HG03159 (cell line): ENCODE results near the gene CCDC127.
"Not testable (repeated sequence)": the region's sequence is repeated elsewhere in the genome, so short reads cannot be mapped to it uniquely, and the experiment has no call there.

Experiments
- ATAC-seq: cut with Tn5 transposase; IDR thresholded peaks from one replicate; pipeline ENCODE4 v1.9.1; 2021; ENCODE audit warnings: mild to moderate bottlenecking, moderate library complexity; ENCODE audit not compliant: unreplicated experiment

Gene CCDC127

GRCh38 chr5:217494-218456 is at the start of gene CCDC127, which contains the start of gene SDHA:
TSS of gene CCDC127 (minus strand) at chr5:218153. CDS start at chr5:216849, 1,304 bp downstream.
TSS of gene SDHA (plus strand) at chr5:218320. CDS start at chr5:218356, 36 bp downstream.
- peak; percentile 70 for ATAC-seq

GRCh38 chr5:267716-268115 is 49.8 kb upstream of the CCDC127 start:
- ATAC-seq = no peak

DNA sequence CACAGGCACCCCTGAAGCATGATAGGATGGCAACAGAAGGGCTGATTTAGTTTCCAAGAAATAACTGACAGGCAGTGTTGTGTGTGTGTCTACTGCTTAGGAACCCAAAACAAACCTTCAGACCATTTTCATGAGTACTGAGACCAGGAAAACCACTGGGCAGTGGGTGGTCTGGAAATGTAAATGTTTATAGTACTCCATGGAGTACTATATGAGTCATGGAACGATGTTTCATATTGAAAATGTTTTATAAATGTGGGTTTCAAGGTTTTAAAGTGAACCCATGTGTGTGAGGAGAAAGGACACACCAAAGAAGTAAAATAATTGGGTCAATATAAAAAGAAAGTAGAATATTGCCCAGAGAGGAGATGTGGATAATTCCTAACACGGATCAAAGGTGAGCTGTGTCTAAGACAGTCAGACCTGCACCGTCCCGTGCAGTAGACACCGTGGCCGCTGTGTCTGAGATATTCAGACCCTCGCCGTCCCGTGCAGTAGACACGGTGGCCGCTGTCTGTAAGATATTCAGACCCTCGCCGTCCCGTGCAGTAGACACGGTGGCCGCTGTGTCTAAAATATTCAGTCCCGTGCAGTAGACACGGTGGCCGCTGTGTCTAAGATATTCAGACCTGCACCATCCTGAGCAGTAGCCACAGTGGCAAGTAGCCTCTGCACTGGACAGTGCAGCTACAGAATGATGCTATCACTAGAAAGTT is 48.5 kb upstream of the CCDC127 start:
- not testable (repeated sequence) for ATAC-seq

DNA sequence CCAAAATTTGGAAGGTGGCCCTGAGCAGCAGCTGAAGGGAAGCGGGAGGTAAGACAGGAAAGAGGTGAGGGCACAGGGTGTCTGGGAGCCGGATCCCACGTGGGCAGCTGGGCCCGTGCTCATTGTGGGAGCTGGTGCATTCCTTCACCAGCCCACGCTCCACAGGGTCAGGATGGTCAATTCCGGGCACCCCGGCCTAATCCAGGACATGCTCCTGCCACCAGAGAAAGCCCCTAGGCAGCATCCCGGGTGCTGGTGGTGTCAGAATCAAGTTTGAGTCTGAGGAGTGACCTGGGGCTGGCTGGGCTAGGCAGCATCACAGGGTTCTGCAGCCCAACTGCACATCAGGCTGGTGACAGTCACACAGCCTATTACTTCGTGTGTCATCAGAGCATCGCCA is 46.4 kb upstream of the CCDC127 start:
- ATAC-seq = no peak

DNA sequence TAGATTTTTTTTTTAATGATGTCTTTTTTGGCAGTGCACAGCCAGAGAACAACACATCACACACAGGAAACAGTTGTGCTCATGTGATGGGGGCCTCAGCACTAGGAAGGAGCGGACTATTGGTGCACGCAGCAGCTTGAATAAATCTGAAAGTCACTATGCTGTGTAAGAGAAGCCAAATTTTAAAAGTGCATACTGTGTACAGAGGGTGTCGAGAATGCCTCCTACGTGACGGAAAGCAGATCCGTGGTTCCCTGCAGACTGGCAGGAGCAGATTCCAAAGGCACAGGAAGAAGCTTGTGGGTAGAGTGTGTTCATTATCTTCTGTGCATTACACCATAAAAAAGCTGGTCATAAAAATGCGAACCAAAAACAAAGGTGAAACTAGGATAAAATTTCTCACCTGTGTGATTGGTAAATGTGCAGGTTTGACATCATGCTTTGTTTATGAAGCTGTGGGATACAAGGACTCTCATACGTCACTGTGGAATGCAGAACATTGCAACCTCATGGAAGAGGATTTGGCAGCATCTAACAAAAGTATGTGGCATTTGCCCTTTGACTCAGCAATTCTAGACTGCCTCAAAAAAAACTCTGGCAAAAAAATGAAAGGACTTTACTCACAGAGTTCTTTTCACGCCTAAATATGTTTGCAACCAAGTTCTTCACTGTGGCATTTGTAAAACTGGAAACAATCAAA is 45.5 kb upstream of the CCDC127 start:
- not testable (repeated sequence) for ATAC-seq

DNA sequence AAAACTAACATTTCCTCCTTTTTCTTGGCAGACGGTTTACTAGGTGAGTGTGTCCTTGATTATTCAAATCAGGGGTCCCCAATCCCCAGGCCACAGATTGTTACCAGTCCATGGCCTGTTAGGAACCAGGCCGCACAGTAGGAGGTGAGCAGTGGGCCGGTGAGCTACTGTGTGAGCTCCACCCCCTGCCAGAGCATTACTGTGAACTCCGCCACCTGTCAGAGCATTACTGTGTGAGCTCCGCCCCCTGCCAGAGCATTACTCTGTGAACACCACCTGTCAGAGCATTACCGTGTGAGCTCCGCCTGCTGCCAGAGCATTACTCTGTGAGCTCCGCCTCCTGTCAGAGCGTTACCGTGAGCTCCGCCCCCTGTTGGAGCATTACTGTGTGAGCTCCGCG is 39.2 kb upstream of the CCDC127 start:
- ATAC-seq = no peak

GRCh38 chr5:256347-256746 is 38.4 kb upstream of the CCDC127 start:
- ATAC-seq = not testable (repeated sequence)

DNA sequence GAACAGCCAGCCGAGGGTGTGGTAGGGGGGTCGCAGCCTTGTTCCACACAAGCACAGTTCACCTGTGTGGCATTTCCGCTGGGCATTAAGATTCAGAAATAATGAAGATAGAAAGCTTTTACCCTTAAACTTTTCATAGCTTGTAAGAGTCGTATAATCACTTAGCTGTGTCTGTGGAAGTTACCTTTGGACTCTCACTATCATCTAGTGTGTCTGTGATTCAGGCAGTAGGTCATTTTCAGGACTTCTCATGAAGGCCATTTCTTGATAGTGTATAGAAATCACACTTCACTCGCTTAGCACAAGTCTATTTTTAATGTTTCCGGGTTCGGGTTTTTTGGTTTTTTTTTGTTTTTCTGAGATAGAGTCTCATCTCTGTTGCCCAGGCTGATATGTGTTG is 37.2 kb upstream of the CCDC127 start:
- not testable (repeated sequence) for ATAC-seq

DNA sequence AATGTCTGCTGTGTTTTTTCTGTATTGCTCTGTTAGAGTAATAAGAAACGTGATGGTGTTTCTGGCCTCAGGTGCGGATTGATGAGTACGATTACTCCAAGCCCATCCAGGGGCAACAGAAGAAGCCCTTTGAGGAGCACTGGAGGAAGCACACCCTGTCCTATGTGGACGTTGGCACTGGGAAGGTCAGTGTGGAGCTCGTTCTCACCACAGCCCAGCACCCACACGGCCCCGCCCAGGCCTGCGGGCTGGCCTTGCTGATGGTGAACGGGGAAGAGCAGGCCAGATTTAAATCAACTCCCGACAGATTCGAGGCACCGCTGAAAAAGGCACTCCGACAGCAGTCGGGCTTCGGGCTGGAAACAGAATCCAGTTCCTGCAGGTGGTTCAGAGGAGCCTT is 36.4 kb upstream of the CCDC127 start:
- not testable (repeated sequence) for ATAC-seq

- no peak for ATAC-seq
These were observed 34.6 kb upstream of the CCDC127 start for GRCh38 chr5:252546-252945.

GRCh38 chr5:251975-252374 is 34.0 kb upstream of the CCDC127 start:
- not testable (repeated sequence) for ATAC-seq

DNA sequence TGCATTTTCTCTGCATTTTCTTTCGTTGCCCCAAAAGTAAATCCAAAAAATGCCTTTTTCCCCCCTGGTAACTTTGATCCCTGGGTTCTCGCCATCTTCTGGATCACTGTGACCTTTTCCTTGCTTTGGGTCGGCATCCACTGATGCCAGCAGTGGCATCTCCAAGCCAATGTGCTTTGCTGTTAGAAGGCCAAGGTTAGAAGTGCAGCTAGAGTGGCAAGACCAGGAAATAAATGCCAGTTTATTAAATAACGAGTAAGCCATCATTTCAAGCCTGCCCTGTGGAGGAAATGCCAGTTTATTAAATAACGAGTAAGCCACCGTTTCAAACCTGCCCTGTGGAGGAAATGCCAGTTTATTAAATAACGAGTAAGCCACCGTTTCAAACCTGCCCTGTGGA is 33.6 kb upstream of the CCDC127 start:
- not testable (repeated sequence) for ATAC-seq

DNA sequence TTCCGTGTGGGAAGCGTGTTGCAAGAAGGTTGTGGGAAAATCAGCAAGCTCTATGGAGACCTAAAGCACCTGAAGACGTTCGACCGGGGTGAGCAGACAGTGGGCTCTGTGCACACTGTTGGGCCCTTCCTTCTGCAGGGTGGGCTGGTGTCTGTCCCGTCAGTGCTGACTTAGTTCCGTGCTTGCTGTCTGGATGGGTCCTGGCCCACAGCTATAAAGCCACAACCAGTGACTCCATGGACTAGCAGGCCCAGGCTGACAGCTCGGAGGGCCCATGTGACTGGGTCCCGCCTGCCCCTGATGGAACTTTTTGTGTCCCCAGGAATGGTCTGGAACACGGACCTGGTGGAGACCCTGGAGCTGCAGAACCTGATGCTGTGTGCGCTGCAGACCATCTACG is 33.1 kb upstream of the CCDC127 start:
- ATAC-seq = not testable (repeated sequence)

DNA sequence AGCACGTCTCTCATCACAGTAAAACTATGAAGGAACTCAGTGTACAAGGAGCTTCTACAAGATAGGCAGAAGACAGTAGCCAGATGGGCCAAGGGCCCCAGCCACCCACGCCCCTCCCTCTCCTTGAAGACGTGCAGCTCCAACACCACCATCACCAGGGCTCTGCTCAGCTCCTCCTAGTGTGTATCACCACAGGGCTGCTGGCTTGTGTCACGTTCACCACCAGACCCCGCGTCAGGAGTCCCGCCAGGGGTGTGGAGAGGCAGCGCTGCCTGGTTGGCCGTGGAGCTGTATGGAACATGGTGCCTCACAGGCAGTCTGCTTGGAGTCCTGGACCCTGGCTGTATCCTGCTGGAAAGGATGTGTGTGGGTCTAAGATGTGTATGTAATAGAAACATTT is 32.4 kb upstream of the CCDC127 start:
- ATAC-seq = not testable (repeated sequence)

GRCh38 chr5:245717-246116 is 27.8 kb upstream of the CCDC127 start:
- not testable (repeated sequence) for ATAC-seq

- ATAC-seq = not testable (repeated sequence)
These were observed 25.9 kb upstream of the CCDC127 start for GRCh38 chr5:243683-244367.

DNA sequence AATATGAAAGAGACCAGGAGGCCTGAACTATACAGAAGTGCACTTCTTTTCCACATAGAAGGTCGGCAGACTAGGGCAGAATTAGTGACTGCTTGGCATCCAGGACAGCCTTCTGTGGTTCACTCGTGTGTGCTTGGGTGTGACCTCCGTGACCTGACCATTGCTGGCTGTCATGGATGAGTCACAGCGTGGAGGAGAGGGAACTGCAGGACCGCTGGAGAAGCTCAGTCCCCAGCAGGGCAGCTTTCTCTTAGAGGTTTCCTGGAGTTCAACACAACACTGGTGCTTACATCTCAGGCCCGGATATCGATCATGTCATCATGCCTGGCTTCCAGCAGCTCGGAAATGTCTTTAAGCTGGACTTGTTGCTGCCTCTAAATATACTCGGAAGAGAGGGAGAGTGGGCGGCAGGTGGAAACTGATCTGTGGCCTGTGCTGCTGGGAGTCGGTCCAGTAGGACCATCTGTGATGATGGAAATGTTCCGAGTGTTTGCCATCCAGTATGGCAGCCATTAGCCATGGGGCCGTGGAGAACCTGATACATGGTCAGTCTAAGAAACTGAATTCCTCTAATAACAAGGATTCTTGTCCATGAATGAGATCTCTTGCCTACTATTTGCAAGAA is 23.2 kb upstream of the CCDC127 start:
- not testable (repeated sequence) for ATAC-seq

DNA sequence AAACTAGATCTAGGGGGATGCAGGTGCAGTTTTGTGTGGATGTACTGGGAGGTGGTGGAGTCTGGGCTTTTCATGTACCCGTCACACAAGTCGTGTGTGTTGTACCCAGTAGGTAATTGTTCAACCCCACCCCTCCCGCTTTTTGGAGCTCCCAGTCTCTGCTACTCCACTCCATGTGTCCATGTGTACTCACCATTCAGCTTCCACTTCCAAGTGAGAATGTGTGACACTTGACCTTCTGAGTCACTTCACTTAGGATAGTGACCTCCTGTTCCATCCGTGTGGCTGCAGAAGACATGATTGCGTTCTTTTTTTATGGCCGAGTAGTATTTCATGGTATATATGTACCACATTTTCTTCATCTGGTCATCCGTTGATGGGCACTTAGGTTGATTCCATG is 22.6 kb upstream of the CCDC127 start:
- not testable (repeated sequence) for ATAC-seq

DNA sequence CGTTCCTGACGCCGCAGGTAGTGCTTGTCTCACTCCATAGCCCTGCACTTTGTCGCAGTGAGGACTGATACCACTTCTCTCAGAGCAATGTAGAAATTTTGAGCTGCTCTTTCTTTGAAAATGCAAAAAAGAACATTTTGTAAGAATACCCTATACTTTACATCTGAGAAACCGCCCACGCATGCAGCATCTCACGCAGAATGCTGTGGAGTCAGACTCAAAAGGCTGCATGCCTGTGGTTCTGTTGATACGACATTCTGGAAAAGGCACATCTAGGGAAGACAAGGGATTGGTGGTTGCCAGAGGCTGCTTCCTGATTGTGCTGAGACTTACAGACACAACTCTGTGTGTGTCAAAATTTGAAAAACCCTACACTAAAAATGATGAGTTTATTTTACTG is 20.0 kb upstream of the CCDC127 start:
- ATAC-seq = not testable (repeated sequence)

DNA sequence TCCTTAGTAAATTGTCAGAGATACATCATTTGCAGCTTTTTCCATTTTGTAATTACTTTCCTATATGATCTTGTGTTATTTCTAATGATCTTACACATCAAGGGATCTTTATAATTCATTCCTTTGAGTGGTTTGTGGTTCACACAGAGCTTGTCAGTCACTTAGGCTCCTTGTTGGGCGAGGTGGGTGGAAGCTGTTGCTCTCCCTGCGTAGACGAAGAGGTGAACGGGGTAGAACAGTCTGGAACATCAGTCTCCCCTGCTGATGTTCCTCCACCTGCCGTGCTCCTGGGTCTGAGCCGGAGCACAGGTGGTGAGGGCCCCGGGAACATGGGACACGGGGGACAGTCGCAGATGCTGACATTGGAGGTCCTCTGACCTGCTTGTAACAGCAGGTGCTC is 17.6 kb upstream of the CCDC127 start:
- not testable (repeated sequence) for ATAC-seq
